ENCODE data around the gene AKT3. TPM values are rescaled to one million over a fixed set of nuclear protein-coding genes. Genes with fewer than 3 reads are reported as not detected.
"Not testable (repeated sequence)": the region's sequence is repeated elsewhere in the genome, so short reads cannot be mapped to it uniquely, and the experiment has no call there.

The AKT3 gene
- total and polyA plus RNA-seq, 8 donors: 5.5 to 100 (median 13.8) TPM

GRCh38 chr1:243786531-243786930 is 63.5 kb downstream of the AKT3 start:
- Histone ChIP-seq H3K4me3 (no peak overlapping the region), H3K36me3 (no peaks in the 10 kb centered on the region), H3K9me3 (no peaks in the 10 kb centered on the region), H3K4me1 (peaks cover 0 to 39% (median 13%) of the 10 kb centered on the region in 4 donors), H3K27me3 (no peaks in the 10 kb centered on the region), H3K27ac (no peak overlapping the region)
- no peak for DNase-seq
- TF ChIP-seq POLR2A (IDR thresholded peaks at IDR 0.05) (no peak), CTCF (IDR thresholded peaks at IDR 0.05) (no peak), POLR2AphosphoS5 (IDR thresholded peaks at IDR 0.05) (no peak), EP300 (IDR thresholded peaks at IDR 0.05) (no peak)
- intact Hi-C loops (cut with DNase I; ENCODE audit: low total_unique reads): no loop called here
- WGBS, 5 donors: 67 to 86% (median 77%) methylated on average over 3 of the region's 3 CpGs

GRCh38 chr1:243784506-243784905 is 65.5 kb downstream of the AKT3 start:
- 91 to 98% (median 93%) methylated on average over 8 of the region's 8 CpGs for WGBS, 5 donors
- DNase-seq: no peak
- intact Hi-C loops (cut with DNase I; ENCODE audit: low total_unique reads): no loop called here

GRCh38 chr1:243783714-243784113 is 66.3 kb downstream of the AKT3 start:
- Histone ChIP-seq H3K4me3 (no peak overlapping the region), H3K27ac (no peak overlapping the region), H3K36me3 (no peaks in the 10 kb centered on the region), H3K27me3 (no peaks in the 10 kb centered on the region), H3K9me3 (no peaks in the 10 kb centered on the region), H3K4me1 (peaks cover 0 to 19% (median 4%) of the 10 kb centered on the region in 4 donors)
- TF ChIP-seq CTCF (IDR thresholded peaks at IDR 0.05): no peak
- no peak for TF ChIP-seq POLR2A (IDR thresholded peaks at IDR 0.05)
- TF ChIP-seq POLR2AphosphoS5 (IDR thresholded peaks at IDR 0.05): no peak
- no peak for TF ChIP-seq EP300 (IDR thresholded peaks at IDR 0.05)
- no peak for DNase-seq
- intact Hi-C loops (cut with DNase I; ENCODE audit: low total_unique reads): no loop called here
- 47 to 71% (median 59%) methylated on average over 2 of the region's 2 CpGs for WGBS, 5 donors

More at GRCh38 chr1:243784506-243784905, 65.5 kb downstream of the AKT3 start:
- no peaks in the 10 kb centered on the region for H3K36me3 ChIP-seq
- no peak overlapping the region for H3K27ac ChIP-seq
- TF ChIP-seq POLR2AphosphoS5 (IDR thresholded peaks at IDR 0.05) (no peak), POLR2A (IDR thresholded peaks at IDR 0.05) (no peak), EP300 (IDR thresholded peaks at IDR 0.05) (no peak), CTCF (IDR thresholded peaks at IDR 0.05) (no peak)
- no peak overlapping the region for H3K4me3 ChIP-seq
- no peaks in the 10 kb centered on the region for H3K27me3 ChIP-seq
- peaks cover 0 to 26% (median 5%) of the 10 kb centered on the region in 4 donors for H3K4me1 ChIP-seq
- H3K9me3 ChIP-seq: no peaks in the 10 kb centered on the region

- H3K4me3 ChIP-seq; H3K27ac ChIP-seq; H3K36me3 ChIP-seq; H3K27me3 ChIP-seq; H3K4me1 ChIP-seq; DNase-seq; intact Hi-C loops (cut with DNase I; ENCODE audit: low total_unique reads); H3K9me3 ChIP-seq: not testable (repeated sequence)
- 86 to 93% (median 92%) methylated on average over 4 of the region's 4 CpGs for WGBS, 5 donors
Measured at GRCh38 chr1:243772361-243773050, 77.5 kb downstream of the AKT3 start.

- Histone ChIP-seq H3K27ac (no peak overlapping the region), H3K27me3 (no peaks in the 10 kb centered on the region), H3K9me3 (no peaks in the 10 kb centered on the region), H3K36me3 (no peaks in the 10 kb centered on the region), H3K4me3 (no peak overlapping the region), H3K4me1 (no peaks in the 10 kb centered on the region)
- intact Hi-C loops (cut with DNase I; ENCODE audit: low total_unique reads): no loop called here
- TF ChIP-seq EP300 (IDR thresholded peaks at IDR 0.05): no peak
- no peak for TF ChIP-seq CTCF (IDR thresholded peaks at IDR 0.05)
- TF ChIP-seq POLR2A (IDR thresholded peaks at IDR 0.05): no peak
- TF ChIP-seq POLR2AphosphoS5 (IDR thresholded peaks at IDR 0.05): no peak
- WGBS, 5 donors: 59 to 85% (median 65%) methylated on average over 1 of the region's 1 CpG
- DNase-seq: no peak
Measured at GRCh38 chr1:243770860-243771259, 79.2 kb downstream of the AKT3 start.
